Right lobe of liver (tissue), 4 donors: Measurements from ENCODE around the gene ZBTB44.

Experiments used
- CTCF ChIP-seq, 4 donors: fragments of 200-600 bp in 3 of 4; fragments of 450-650 bp in 1 of 4; IDR thresholded peaks; one replicate each; pipeline versions ENCODE4 v1.5.1 to v1.8.0; 2016 to 2022; ENCODE audit warnings: antibody characterized with exemption in 4 of 4, mild to moderate bottlenecking in 2 of 4
- POLR2A ChIP-seq: fragments of 450-650 bp; IDR thresholded peaks from one replicate; pipeline ENCODE4 v1.6.1; 2017; ENCODE audit warnings: antibody characterized with exemption, mild to moderate bottlenecking
- donor health status: DM: no; HTN: no; CAD: no.
- donor health status: DM: no; HTN: no; CAD: no.
- donor health status: DM: no; HTN: yes; CAD: no.

- no peak for TF ChIP-seq CTCF (IDR thresholded peaks at IDR 0.05)
- TF ChIP-seq POLR2A, result no peak
Measured at GRCh38 chr11:130249371-130249770, 65.3 kb downstream of the ZBTB44 start.
